Smooth muscle cell (in vitro differentiated cells): Measurements from ENCODE around the gene UBE2Z. TPM values are rescaled to one million over a fixed set of nuclear protein-coding genes. Genes with fewer than 3 reads are reported as not detected.

Experiments
- DNase-seq: peaks from one replicate; lab custom pipeline; 2025; ENCODE audit not compliant: unreplicated experiment; lab: John Stamatoyannopoulos, UW
- H2AFZ ChIP-seq: fragments of 200-600 bp; sonication (generic); 2 replicates; pipeline ENCODE4 v1.6.0; 2016; ENCODE audit warnings: antibody characterized with exemption, low read depth, mild to moderate bottlenecking
- H3F3A ChIP-seq: fragments of 200-600 bp; sonication (generic); 2 replicates; pipeline ENCODE4 v1.6.0; 2017; ENCODE audit warnings: antibody characterized with exemption, low read depth
- H3K27ac ChIP-seq: fragments of 200-600 bp; sonication (generic); 2 replicates; pipeline ENCODE4 v1.5.1; 2016; ENCODE audit warnings: low read depth, mild to moderate bottlenecking
- H3K27me3 ChIP-seq: fragments of 200-600 bp; sonication (generic); 2 replicates; pipeline ENCODE4 v1.6.1; 2016; ENCODE audit warnings: low read depth, mild to moderate bottlenecking
- H3K36me3 ChIP-seq: fragments of 200-600 bp; sonication (generic); 2 replicates; pipeline ENCODE4 v1.5.1; 2016; ENCODE audit warnings: low read depth
- H3K4me1 ChIP-seq: fragments of 200-600 bp; sonication (generic); 2 replicates; pipeline ENCODE4 v1.5.1; 2016; ENCODE audit warnings: low read depth
- H3K4me2 ChIP-seq: fragments of 200-600 bp; sonication (generic); 2 replicates; pipeline ENCODE4 v1.6.0; 2016; ENCODE audit warnings: mild to moderate bottlenecking
- H3K4me3 ChIP-seq: fragments of 200-600 bp; sonication (generic); 2 replicates; pipeline ENCODE4 v1.5.1; 2016; ENCODE audit warnings: mild to moderate bottlenecking
- H3K79me2 ChIP-seq: fragments of 200-600 bp; sonication (generic); 2 replicates; pipeline ENCODE4 v1.6.0; 2016; ENCODE audit warnings: low read depth, mild to moderate bottlenecking
- H3K9ac ChIP-seq: fragments of 200-600 bp; sonication (generic); 2 replicates; pipeline ENCODE4 v1.6.0; 2016; ENCODE audit warnings: low read depth
- H3K9me3 ChIP-seq: fragments of 200-600 bp; sonication (generic); replicated peaks from 2 replicates; pipeline ENCODE4 v1.5.1; 2016; ENCODE audit warnings: low read depth
- H4K20me1 ChIP-seq: fragments of 200-600 bp; sonication (generic); 2 replicates; pipeline ENCODE4 v1.6.0; 2016; ENCODE audit warnings: low read depth
- CTCF ChIP-seq: fragments of 200-600 bp; sonication (generic); IDR thresholded peaks from 2 replicates; pipeline ENCODE4 v1.5.1; 2017; ENCODE audit warnings: borderline replicate concordance, mild to moderate bottlenecking, antibody characterized with exemption; ENCODE audit not compliant: insufficient read depth, poor library complexity, severe bottlenecking
- WGBS: methylation state at CpG from one replicate; pipeline ENCODE4 v1.1.7; 2016; ENCODE audit warnings: low lambda C conversion rate; 5-methylcytosine and 5-hydroxymethylcytosine counted together
- polyA plus RNA-seq: library from polyadenylated mRNA; unstranded; fragments of >200 nt; fragmentation: Nextera tagmentation; extraction: Ambion mirVana; gene quantifications from 2 replicates; pipeline ENCODE4 v1.2.1, GENCODE V29; 2016
- total RNA-seq: library from RNA; depleted of rRNA; stranded (reverse); fragments of >200 nt; gene quantifications from 2 replicates; pipeline ENCODE4 v1.2.3, GENCODE V29; 2014

The UBE2Z gene
- total and polyA plus RNA-seq, 2 experiments from 2014 or later: 67.5 to 73.2 TPM

- Histone ChIP-seq H3K36me3 (no peaks in the 10 kb centered on the region), H3K4me1 (peaks cover 16% of the 10 kb centered on the region), H3K27me3 (no peaks in the 10 kb centered on the region), H4K20me1 (no peaks in the 10 kb centered on the region), H3K9ac (peak overlapping the region; percentile 18), H3K4me3 (peak overlapping the region; percentile 13), H3F3A (peaks cover 7% of the 10 kb centered on the region), H3K79me2 (no peaks in the 10 kb centered on the region), H2AFZ (peak overlapping the region; percentile 80), H3K4me2 (peak overlapping the region; percentile 76), H3K9me3 (no peaks in the 10 kb centered on the region), H3K27ac (peak overlapping the region; percentile 81)
- WGBS: 23% methylated on average over 10 of the region's 10 CpGs
- no peak for TF ChIP-seq CTCF
- peak; percentile 23 for DNase-seq
Observed at GRCh38 chr17:48961516-48962233, 53.5 kb downstream of the UBE2Z start.

- Histone ChIP-seq H3K9me3 (no peaks in the 10 kb centered on the region), H3K36me3 (no peaks in the 10 kb centered on the region), H2AFZ (peak overlapping the region; percentile 10), H3K9ac (no peak overlapping the region), H3F3A (peaks cover 21% of the 10 kb centered on the region), H3K27me3 (no peaks in the 10 kb centered on the region), H3K4me3 (no peak overlapping the region), H3K4me2 (peak overlapping the region; percentile 32), H3K4me1 (peaks cover 17% of the 10 kb centered on the region), H3K27ac (peak overlapping the region; percentile 96), H3K79me2 (no peaks in the 10 kb centered on the region), H4K20me1 (no peaks in the 10 kb centered on the region)
- no peak for TF ChIP-seq CTCF
- no peak for DNase-seq
- 61% methylated on average over 4 of the region's 4 CpGs for WGBS
Observed at GRCh38 chr17:48970224-48970623, 62.0 kb downstream of the UBE2Z start.

- peak overlapping the region; percentile 32 for H3K4me2 ChIP-seq
- peak overlapping the region; percentile 66 for H3K9ac ChIP-seq
- no peaks in the 10 kb centered on the region for H3K79me2 ChIP-seq
- H3K9me3 ChIP-seq: no peaks in the 10 kb centered on the region
- no peaks in the 10 kb centered on the region for H3K27me3 ChIP-seq
- H3K27ac ChIP-seq: peak overlapping the region; percentile 96
- peaks cover 17% of the 10 kb centered on the region for H3K4me1 ChIP-seq
- peak overlapping the region; percentile 10 for H2AFZ ChIP-seq
- DNase-seq: no peak
- no peak for TF ChIP-seq CTCF
- no peaks in the 10 kb centered on the region for H4K20me1 ChIP-seq
- H3K4me3 ChIP-seq: no peak overlapping the region
- WGBS: 26% methylated on average over 12 of the region's 12 CpGs
- H3F3A ChIP-seq: peaks cover 21% of the 10 kb centered on the region
- no peaks in the 10 kb centered on the region for H3K36me3 ChIP-seq
Observed at GRCh38 chr17:48970865-48971687, 62.9 kb downstream of the UBE2Z start.
